Measurements from ENCODE around the gene CHGA. TPM values are rescaled to one million over a fixed set of nuclear protein-coding genes. Genes with fewer than 3 reads are reported as not detected.

CHGA gene
- total and polyA plus RNA-seq, 11 donors, result 0.07 to 0.19 TPM; not detected in 9

GRCh38 chr14:92973798-92974372 lies 50.9 kb downstream of the CHGA start:
- WGBS, 4 donors, result 42 to 55% (median 50%) methylated on average over 7 to 9 of the region's 9 CpGs
- TF ChIP-seq CTCF (IDR thresholded peaks at IDR 0.05) (no peak), POLR2A (IDR thresholded peaks at IDR 0.05) (no peak)
- DNase-seq, result peak in 2 of 5 donors; percentile 52 to 53
- peaks cover 0 to 43% (median 19%) of the 10 kb centered on the region in 12 donors for H3K4me1 ChIP-seq
- no peaks in the 10 kb centered on the region for H3K27me3 ChIP-seq
- H3K36me3 ChIP-seq, result peaks cover 0 to 12% (median 0%) of the 10 kb centered on the region in 9 donors
- no peak overlapping the region for H3K4me3 ChIP-seq
- peak; percentile 40 to 62 (median 50) for ATAC-seq
- intact Hi-C loops (cut with DNase I), result loop anchor here in 8 of 10 donors (1.0 to 5.0 kb wide), 10 partner anchors 38 to 163 kb away; partner anchors contain the start of gene ITPK1 (in 2 of the 8)
- peak overlapping the region; percentile 10 to 90 (median 80) for H3K27ac ChIP-seq
- peaks cover 0 to 36% (median 10%) of the 10 kb centered on the region in 12 donors for H3K9me3 ChIP-seq

- DNase-seq, result peak in 1 of 5 donors; percentile 25
- intact Hi-C loops (cut with DNase I), result loop anchor here in 6 of 10 donors (5.0 kb wide), 7 partner anchors 38 to 163 kb away; partner anchors contain the start of gene ITPK1 (in 1 of the 6)
- peak overlapping the region in 11 of 12 donors; percentile 10 to 90 (median 81) for H3K27ac ChIP-seq
- ATAC-seq, result no peak
- H3K27me3 ChIP-seq, result no peaks in the 10 kb centered on the region
- WGBS, 4 donors, result 89 to 95% (median 92%) methylated on average over 15 to 17 of the region's 17 CpGs
- H3K4me1 ChIP-seq, result peaks cover 0 to 35% (median 17%) of the 10 kb centered on the region in 12 donors
- TF ChIP-seq POLR2A (IDR thresholded peaks at IDR 0.05) (no peak), CTCF (IDR thresholded peaks at IDR 0.05) (no peak)
- H3K9me3 ChIP-seq, result peaks cover 0 to 43% (median 13%) of the 10 kb centered on the region in 12 donors
- no peak overlapping the region for H3K4me3 ChIP-seq
- peaks cover 0 to 12% (median 0%) of the 10 kb centered on the region in 9 donors for H3K36me3 ChIP-seq
Measured at GRCh38 chr14:92974541-92975345, 51.8 kb downstream of the CHGA start.

GRCh38 chr14:92976268-92976667 lies 53.3 kb downstream of the CHGA start:
- Histone ChIP-seq H3K4me3 (no peak overlapping the region), H3K27me3 (no peaks in the 10 kb centered on the region), H3K9me3 (peaks cover 0 to 43% (median 13%) of the 10 kb centered on the region in 12 donors), H3K4me1 (peaks cover 0 to 34% (median 16%) of the 10 kb centered on the region in 12 donors), H3K27ac (no peak overlapping the region), H3K36me3 (peaks cover 0 to 12% (median 0%) of the 10 kb centered on the region in 9 donors)
- intact Hi-C loops (cut with DNase I), result no loop called here
- TF ChIP-seq POLR2A (IDR thresholded peaks at IDR 0.05) (no peak), CTCF (IDR thresholded peaks at IDR 0.05) (no peak)
- ATAC-seq, result no peak
- no peak for DNase-seq
- WGBS, 4 donors, result 93 to 100% (median 99%) methylated on average over 2 of the region's 2 CpGs

Measured in heart left ventricle (tissue), 16 donors.